HEK293 (cell line): ENCODE results near the gene BRF1.

Experiments used
- CTCF ChIA-PET: fragments of 350-600 bp; formaldehyde crosslinking; extraction: SDS; loops from one replicate; lab custom pipeline; 2021; ENCODE audit warnings: antibody characterized with exemption; lab: Yijun Ruan, JAX
- POLR2A ChIA-PET: fragments of 300-600 bp; formaldehyde crosslinking; extraction: SDS; loops from one replicate; lab custom pipeline; 2020; ENCODE audit warnings: antibody characterized with exemption, inconsistent platforms; lab: Yijun Ruan, JAX
- H3K27ac ChIP-seq: fragments of 200-500 bp; sonication (Bioruptor generic); 2 replicates; pipeline ENCODE4 v1.5.1; 2014; ENCODE audit warnings: low read depth, low read length, control low read depth, inconsistent platforms; ENCODE audit errors: extremely low read depth
- H3K36me3 ChIP-seq, 2 experiments: fragments of 200-500 bp in 1 of 2; sonication (Bioruptor generic) in 1 of 2; 1 replicate in 1 of 2; 2 replicates in 1 of 2; pipeline ENCODE4 v1.5.1; 2014 to 2017; ENCODE audit warnings: inconsistent platforms in 2 of 2, low read length in 2 of 2; ENCODE audit not compliant: control insufficient read depth in 2 of 2, insufficient read depth in 1 of 2
- H3K4me1 ChIP-seq: fragments of 200-500 bp; sonication (Bioruptor generic); 2 replicates; pipeline ENCODE4 v1.5.1; 2014; ENCODE audit warnings: mild to moderate bottlenecking, low read length, inconsistent platforms; ENCODE audit not compliant: control insufficient read depth, insufficient read depth
- H3K4me3 ChIP-seq: 2 replicates; pipeline ENCODE4 v1.5.1; 2011; ENCODE audit warnings: low read depth, mild to moderate bottlenecking, control low read depth, low read length, moderate library complexity
- H3K9me3 ChIP-seq: fragments of 200-500 bp; sonication (Bioruptor generic); 2 replicates; pipeline ENCODE4 v1.5.1; 2014; ENCODE audit warnings: low read depth, low read length, inconsistent platforms; ENCODE audit not compliant: control insufficient read depth, insufficient read depth
- GLIS1 ChIP-seq: fragments of 450-650 bp; formaldehyde crosslinking; IDR thresholded peaks from 2 replicates; pipeline ENCODE4 v1.5.1; 2016; ENCODE audit warnings: missing biosample characterization, missing genetic modification characterization
- GLIS2 ChIP-seq: fragments of 450-650 bp; formaldehyde crosslinking; IDR thresholded peaks from 2 replicates; pipeline ENCODE4 v1.5.1; 2016; ENCODE audit warnings: missing biosample characterization, missing genetic modification characterization
- KLF1 ChIP-seq: fragments of 450-650 bp; formaldehyde crosslinking; IDR thresholded peaks from 2 replicates; pipeline ENCODE4 v1.5.1; 2016; ENCODE audit warnings: missing biosample characterization, missing genetic modification characterization
- KLF17 ChIP-seq: fragments of 450-650 bp; formaldehyde crosslinking; IDR thresholded peaks from 2 replicates; pipeline ENCODE4 v1.5.1; 2016; ENCODE audit warnings: missing biosample characterization, missing genetic modification characterization
- KLF7 ChIP-seq: fragments of 450-650 bp; formaldehyde crosslinking; IDR thresholded peaks from 2 replicates; pipeline ENCODE4 v1.5.1; 2016; ENCODE audit warnings: missing biosample characterization, missing genetic modification characterization, borderline replicate concordance
- PATZ1 ChIP-seq: fragments of 450-650 bp; formaldehyde crosslinking; IDR thresholded peaks from 2 replicates; pipeline ENCODE4 v1.5.1; 2016; ENCODE audit warnings: missing biosample characterization, missing genetic modification characterization
- SP2 ChIP-seq: fragments of 450-650 bp; formaldehyde crosslinking; IDR thresholded peaks from 2 replicates; pipeline ENCODE4 v1.5.1; 2016; ENCODE audit warnings: missing biosample characterization, missing genetic modification characterization
- SP3 ChIP-seq: fragments of 450-650 bp; formaldehyde crosslinking; IDR thresholded peaks from 2 replicates; pipeline ENCODE4 v1.5.1; 2016; ENCODE audit warnings: missing biosample characterization, missing genetic modification characterization
- SP7 ChIP-seq: fragments of 450-650 bp; formaldehyde crosslinking; IDR thresholded peaks from 2 replicates; pipeline ENCODE4 v1.5.1; 2016; ENCODE audit warnings: missing biosample characterization, missing genetic modification characterization
- ZBTB26 ChIP-seq: fragments of 450-650 bp; formaldehyde crosslinking; optimal IDR thresholded peaks from 2 replicates; pipeline ENCODE3; 2016; ENCODE audit warnings: missing biosample characterization, mild to moderate bottlenecking, missing genetic modification characterization
- ZBTB48 ChIP-seq: fragments of 450-650 bp; formaldehyde crosslinking; IDR thresholded peaks from 2 replicates; pipeline ENCODE4 v1.5.1; 2016; ENCODE audit warnings: missing biosample characterization, missing genetic modification characterization
- ZIC2 ChIP-seq: fragments of 450-650 bp; formaldehyde crosslinking; IDR thresholded peaks from 2 replicates; pipeline ENCODE4 v1.5.1; 2016; ENCODE audit warnings: missing biosample characterization, missing genetic modification characterization
- ZNF10 ChIP-seq: fragments of 450-650 bp; formaldehyde crosslinking; IDR thresholded peaks from 2 replicates; pipeline ENCODE4 v1.5.1; 2017; ENCODE audit warnings: missing biosample characterization, missing genetic modification characterization
- ZNF148 ChIP-seq: fragments of 450-650 bp; formaldehyde crosslinking; IDR thresholded peaks from 2 replicates; pipeline ENCODE4 v1.5.0; 2017; ENCODE audit warnings: missing biosample characterization, missing genetic modification characterization, borderline replicate concordance
- ZNF416 ChIP-seq: fragments of 450-650 bp; formaldehyde crosslinking; IDR thresholded peaks from 2 replicates; pipeline ENCODE4 v1.5.1; 2016; ENCODE audit warnings: missing biosample characterization, missing genetic modification characterization
- ZNF423 ChIP-seq: fragments of 450-650 bp; formaldehyde crosslinking; IDR thresholded peaks from 2 replicates; pipeline ENCODE4 v1.5.1; 2016; ENCODE audit warnings: missing biosample characterization, missing genetic modification characterization
- ZNF449 ChIP-seq: fragments of 450-650 bp; formaldehyde crosslinking; IDR thresholded peaks from 2 replicates; pipeline ENCODE4 v1.5.1; 2017; ENCODE audit warnings: missing biosample characterization, mild to moderate bottlenecking, missing genetic modification characterization, moderate library complexity
- ZNF514 ChIP-seq: fragments of 450-650 bp; formaldehyde crosslinking; IDR thresholded peaks from 2 replicates; pipeline ENCODE4 v1.5.1; 2016; ENCODE audit warnings: missing biosample characterization, missing genetic modification characterization
- ZNF518A ChIP-seq: fragments of 450-650 bp; formaldehyde crosslinking; conservative IDR thresholded peaks from 2 replicates; pipeline ENCODE4 v1.5.1; 2016; ENCODE audit warnings: low read depth, missing biosample characterization, missing genetic modification characterization
- ZNF600 ChIP-seq: fragments of 450-650 bp; formaldehyde crosslinking; IDR thresholded peaks from 2 replicates; pipeline ENCODE4 v1.5.1; 2016; ENCODE audit warnings: missing biosample characterization, missing genetic modification characterization
- ZSCAN16 ChIP-seq: fragments of 450-650 bp; formaldehyde crosslinking; IDR thresholded peaks from 2 replicates; pipeline ENCODE4 v1.5.1; 2016; ENCODE audit warnings: missing biosample characterization, missing genetic modification characterization
- TF ChIP-seq, protein P1 (sequence below): fragments of 450-650 bp; formaldehyde crosslinking; IDR thresholded peaks from 2 replicates; pipeline ENCODE4 v1.5.1; 2016; ENCODE audit warnings: missing biosample characterization, missing genetic modification characterization

The BRF1 gene

DNA sequence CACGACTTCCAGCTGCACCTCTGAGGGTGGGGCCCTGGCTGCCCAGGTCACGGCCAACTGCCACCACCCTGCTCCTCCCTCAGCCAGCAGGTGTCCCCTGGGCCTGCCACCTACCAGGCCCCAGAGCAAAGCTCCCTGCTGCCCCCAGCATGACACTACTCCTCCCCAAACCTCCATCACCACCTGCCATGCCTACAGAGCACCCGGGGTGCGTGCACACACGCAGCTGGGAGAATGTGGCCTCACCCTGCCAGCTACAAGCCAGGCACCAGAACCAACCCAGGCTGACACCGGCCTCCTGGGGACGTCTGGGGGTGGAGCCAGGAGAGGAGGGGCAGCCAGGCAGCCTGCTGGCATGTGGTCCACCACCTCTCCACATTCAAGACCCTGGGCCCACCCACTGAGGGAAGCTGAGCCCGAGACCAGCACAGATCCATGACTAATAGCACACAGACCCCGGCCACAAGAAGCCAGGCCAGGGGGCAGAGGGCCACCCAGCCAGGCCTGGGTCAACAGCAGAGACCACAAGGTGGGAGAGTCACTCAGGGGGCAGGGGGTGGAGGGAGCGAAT is 135.6 kb downstream of the BRF1 start:
- H3K9me3 ChIP-seq: no peaks in the 10 kb centered on the region
- POLR2A ChIA-PET: interaction anchor here (0.6 kb wide), 1 partner anchor 56 kb away, joined by 3 read pairs; no protein-coding TSS in a partner anchor
- H3K36me3 ChIP-seq: peaks cover 0 to 4% of the 10 kb centered on the region in 2 experiments; a peak in 1 of 3 replicates
- CTCF ChIA-PET: interaction anchor here (0.6 to 1.9 kb wide), 5 partner anchors 12 to 121 kb away, joined by 3 to 8 read pairs (median 3); no protein-coding TSS in a partner anchor
- no peak overlapping the region for H3K27ac ChIP-seq
- peaks cover 8% of the 10 kb centered on the region; the same call in 1 of the 2 replicates for H3K4me1 ChIP-seq
- no peak overlapping the region for H3K4me3 ChIP-seq
- 0 out of 2 replicates have a peak, but pooled peaks have one; percentile 34 for TF ChIP-seq ZBTB48
- TF ChIP-seq ZBTB26 (tag by site-specific recombination): peak; percentile 16
- peak; percentile 35; the same call in 1 of the 2 replicates for TF ChIP-seq SP2 (tag by site-specific recombination)
- peak; percentile 73 for TF ChIP-seq GLIS2 (tag by site-specific recombination)
- TF ChIP-seq ZNF449 (tag by site-specific recombination): peak; percentile 58; the same call in 1 of the 2 replicates
- peak; percentile 90 for TF ChIP-seq ZNF423 (tag by site-specific recombination)
- TF ChIP-seq ZNF10 (tag by site-specific recombination): no peak
- no peak for TF ChIP-seq ZNF514 (tag by site-specific recombination)
- no peak for TF ChIP-seq ZSCAN16
- TF ChIP-seq KLF7 (tag by site-specific recombination): no peak
- no peak for TF ChIP-seq ZNF416 (tag by site-specific recombination)
- TF ChIP-seq SP7 (tag by site-specific recombination): peak; percentile 38
- no peak for TF ChIP-seq ZNF518A
- no peak for TF ChIP-seq ZNF148
- TF ChIP-seq, protein P1, sequence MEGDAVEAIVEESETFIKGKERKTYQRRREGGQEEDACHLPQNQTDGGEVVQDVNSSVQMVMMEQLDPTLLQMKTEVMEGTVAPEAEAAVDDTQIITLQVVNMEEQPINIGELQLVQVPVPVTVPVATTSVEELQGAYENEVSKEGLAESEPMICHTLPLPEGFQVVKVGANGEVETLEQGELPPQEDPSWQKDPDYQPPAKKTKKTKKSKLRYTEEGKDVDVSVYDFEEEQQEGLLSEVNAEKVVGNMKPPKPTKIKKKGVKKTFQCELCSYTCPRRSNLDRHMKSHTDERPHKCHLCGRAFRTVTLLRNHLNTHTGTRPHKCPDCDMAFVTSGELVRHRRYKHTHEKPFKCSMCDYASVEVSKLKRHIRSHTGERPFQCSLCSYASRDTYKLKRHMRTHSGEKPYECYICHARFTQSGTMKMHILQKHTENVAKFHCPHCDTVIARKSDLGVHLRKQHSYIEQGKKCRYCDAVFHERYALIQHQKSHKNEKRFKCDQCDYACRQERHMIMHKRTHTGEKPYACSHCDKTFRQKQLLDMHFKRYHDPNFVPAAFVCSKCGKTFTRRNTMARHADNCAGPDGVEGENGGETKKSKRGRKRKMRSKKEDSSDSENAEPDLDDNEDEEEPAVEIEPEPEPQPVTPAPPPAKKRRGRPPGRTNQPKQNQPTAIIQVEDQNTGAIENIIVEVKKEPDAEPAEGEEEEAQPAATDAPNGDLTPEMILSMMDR (tag by site-specific recombination): peak; percentile 70; the same call in 1 of the 2 replicates
- 0 out of 2 replicates have a peak, but pooled peaks have one; percentile 31 for TF ChIP-seq SP3 (tag by site-specific recombination)
- TF ChIP-seq GLIS1 (tag by site-specific recombination): peak; percentile 95
- peak; percentile 89 for TF ChIP-seq KLF1 (tag by site-specific recombination)
- peak; percentile 100 for TF ChIP-seq ZIC2 (tag by site-specific recombination)
- peak; percentile 91 for TF ChIP-seq ZNF600 (tag by site-specific recombination)
- TF ChIP-seq KLF17 (tag by site-specific recombination): peak; percentile 93
- TF ChIP-seq PATZ1 (tag by site-specific recombination): peak; percentile 70
